Peyer's patch (tissue), 4 donors: Measurements from ENCODE around the gene AHSP. TPM values are rescaled to one million over a fixed set of nuclear protein-coding genes. Genes with fewer than 3 reads are reported as not detected.
"Not testable (repeated sequence)": the region's sequence is repeated elsewhere in the genome, so short reads cannot be mapped to it uniquely, and the experiment has no call there.

Source experiments
- DNase-seq, 3 donors: peaks; one replicate each; pipeline ENCODE4 v3.0.0-alpha.2; 2017 to 2019
- H3K27ac ChIP-seq, 4 donors: fragments of 200-600 bp; sonication (generic); one replicate each; pipeline ENCODE4 v1.5.1; 2016 to 2019
- H3K27me3 ChIP-seq, 2 donors: fragments of 200-600 bp; sonication (generic); one replicate each; pipeline ENCODE4 v1.5.1; 2019
- H3K36me3 ChIP-seq, 3 donors: fragments of 200-600 bp; sonication (generic); one replicate each; pipeline ENCODE4 v1.5.1; 2016 to 2019
- H3K4me1 ChIP-seq, 4 donors: fragments of 200-600 bp; sonication (generic); one replicate each; pipeline ENCODE4 v1.5.1; 2016 to 2019
- H3K4me3 ChIP-seq, 4 donors: fragments of 200-600 bp; sonication (generic); 1 replicate in 3 of 4; 2 replicates in 1 of 4; pipeline ENCODE4 v1.5.1; 2016 to 2019; ENCODE audit warnings: mild to moderate bottlenecking in 1 of 4
- H3K9me3 ChIP-seq, 4 donors: fragments of 200-600 bp; sonication (generic); one replicate each; pipeline ENCODE4 v1.5.1; 2016 to 2019; ENCODE audit warnings: mild to moderate bottlenecking in 1 of 4
- CTCF ChIP-seq, 6 experiments: fragments of 450-650 bp in 4 of 6; fragments of 200-600 bp in 2 of 6; sonication (generic) in 1 of 6; IDR thresholded peaks; one replicate each; pipeline ENCODE4 v1.5.1; 2017 to 2019; ENCODE audit warnings: antibody characterized with exemption in 6 of 6, mild to moderate bottlenecking in 3 of 6, moderate library complexity in 1 of 6
- POLR2A ChIP-seq, 2 donors: fragments of 450-650 bp; IDR thresholded peaks; one replicate each; pipeline ENCODE4 v1.5.1; 2017; ENCODE audit warnings: antibody characterized with exemption in 2 of 2, mild to moderate bottlenecking in 2 of 2, moderate library complexity in 2 of 2
- total RNA-seq, 4 donors: library from RNA; depleted of rRNA; stranded (reverse); fragments of >200 nt; gene quantifications; one replicate each; pipeline ENCODE4 v1.1.0, GENCODE V29; 2016

Gene AHSP
- total RNA-seq, 4 donors from 2014 or later: not detected

GRCh38 chr16:31522071-31522470 lies 5.6 kb upstream of the AHSP start:
- DNase-seq: no peak
- TF ChIP-seq POLR2A (IDR thresholded peaks at IDR 0.05): no peak
- TF ChIP-seq CTCF (IDR thresholded peaks at IDR 0.05): no peak

GRCh38 chr16:31523768-31524167 lies 3.9 kb upstream of the AHSP start:
- DNase-seq, H3K36me3 ChIP-seq, H3K4me3 ChIP-seq, H3K9me3 ChIP-seq, H3K27ac ChIP-seq, H3K4me1 ChIP-seq, H3K27me3 ChIP-seq: not testable (repeated sequence)

More at GRCh38 chr16:31522071-31522470, 5.6 kb upstream of the AHSP start:
- Histone ChIP-seq H3K4me3 (no peak overlapping the region), H3K27me3 (no peaks in the 10 kb centered on the region), H3K4me1 (no peaks in the 10 kb centered on the region), H3K36me3 (no peaks in the 10 kb centered on the region), H3K9me3 (no peaks in the 10 kb centered on the region), H3K27ac (no peak overlapping the region)

- TF ChIP-seq CTCF (IDR thresholded peaks at IDR 0.05) (no peak), POLR2A (IDR thresholded peaks at IDR 0.05) (no peak)
- Histone ChIP-seq H3K4me3 (no peak overlapping the region), H3K4me1 (no peaks in the 10 kb centered on the region), H3K36me3 (no peaks in the 10 kb centered on the region), H3K9me3 (no peaks in the 10 kb centered on the region), H3K27me3 (no peaks in the 10 kb centered on the region), H3K27ac (no peak overlapping the region)
- no peak for DNase-seq
Observed at GRCh38 chr16:31525113-31525512, 2.6 kb upstream of the AHSP start.

- H3K27ac ChIP-seq: no peak overlapping the region
- peak overlapping the region in 2 of 4 donors; percentile 27 to 44 for H3K4me3 ChIP-seq
Observed at GRCh38 chr16:31528523-31529107, 915 bp downstream of the AHSP start.

GRCh38 chr16:31529108-31529936 lies 1.6 kb downstream of the AHSP start:
- H3K4me3 ChIP-seq: peak overlapping the region in 3 of 4 donors; percentile 27 to 44 (median 31)
- no peak for DNase-seq
- H3K27me3 ChIP-seq: no peaks in the 10 kb centered on the region
- H3K4me1 ChIP-seq: no peaks in the 10 kb centered on the region
- no peak for TF ChIP-seq POLR2A (IDR thresholded peaks at IDR 0.05)
- TF ChIP-seq CTCF (IDR thresholded peaks at IDR 0.05): no peak
- H3K9me3 ChIP-seq: no peaks in the 10 kb centered on the region
- H3K36me3 ChIP-seq: no peaks in the 10 kb centered on the region
- H3K27ac ChIP-seq: no peak overlapping the region

More at GRCh38 chr16:31528523-31529107, 915 bp downstream of the AHSP start:
- Histone ChIP-seq H3K9me3 (no peaks in the 10 kb centered on the region), H3K4me1 (no peaks in the 10 kb centered on the region), H3K27me3 (no peaks in the 10 kb centered on the region), H3K36me3 (no peaks in the 10 kb centered on the region)
- DNase-seq: no peak
- TF ChIP-seq POLR2A (IDR thresholded peaks at IDR 0.05) (no peak), CTCF (IDR thresholded peaks at IDR 0.05) (no peak)

GRCh38 chr16:31529937-31530312 lies 2.2 kb downstream of the AHSP start:
- no peak overlapping the region for H3K27ac ChIP-seq
- no peaks in the 10 kb centered on the region for H3K9me3 ChIP-seq
- H3K4me1 ChIP-seq: no peaks in the 10 kb centered on the region
- no peaks in the 10 kb centered on the region for H3K36me3 ChIP-seq
- TF ChIP-seq CTCF (IDR thresholded peaks at IDR 0.05) (no peak), POLR2A (IDR thresholded peaks at IDR 0.05) (no peak)
- no peak for DNase-seq
- H3K4me3 ChIP-seq: peak overlapping the region in 2 of 4 donors; percentile 27 to 44
- no peaks in the 10 kb centered on the region for H3K27me3 ChIP-seq
